Keratinocyte (primary cell): ENCODE measurements around the gene CUL2.

ENCODE experiments used
- CTCF ChIP-seq, 3 experiments: IDR thresholded peaks in 1 of 3; conservative IDR thresholded peaks in 1 of 3; optimal IDR thresholded peaks in 1 of 3; 2 replicates in 2 of 3; 3 replicates in 1 of 3; pipeline versions ENCODE3 to v1.5.1; 2011; ENCODE audit warnings: low read length in 3 of 3, mild to moderate bottlenecking in 3 of 3, moderate library complexity in 2 of 3, control low read depth in 1 of 3, inconsistent platforms in 1 of 3; ENCODE audit not compliant: insufficient read depth in 2 of 3; ENCODE audit errors: extremely low read depth in 1 of 3
- EZH2 ChIP-seq: IDR thresholded peaks from one replicate; pipeline ENCODE4 v1.6.1; 2012; ENCODE audit warnings: inconsistent platforms, mild to moderate bottlenecking, low read length, moderate library complexity

- TF ChIP-seq EZH2 = no peak
- no peak for TF ChIP-seq CTCF (optimal IDR thresholded peaks at IDR 0.05 in 1 of 3, IDR thresholded peaks at IDR 0.05 in 1 of 3, conservative IDR thresholded peaks at IDR 0.05 in 1 of 3; ENCODE audit: extremely low read depth in 1 of 3, insufficient read depth in 2 of 3, low read length in 3 of 3)
These were observed at the start of gene CUL2 for GRCh38 chr10:35090162-35090954.
